Forelimb muscle (tissue), 1 donor: Measurements from ENCODE around the gene CDKN1A. TPM values are rescaled to one million over a fixed set of nuclear protein-coding genes. Genes with fewer than 3 reads are reported as not detected.
"Not testable (repeated sequence)": the region's sequence is repeated elsewhere in the genome, so short reads cannot be mapped to it uniquely, and the experiment has no call there.

Source experiments
- DNase-seq: peaks from one replicate; pipeline ENCODE4 v3.0.0-alpha.2; 2013; ENCODE audit warnings: low read depth
- polyA plus RNA-seq: library from polyadenylated mRNA; unstranded; fragments of 120-200 nt; gene quantifications from one replicate; pipeline ENCODE4 v1.2.1, GENCODE V29; 2013; ENCODE audit not compliant: insufficient read length

The CDKN1A gene
- polyA plus RNA-seq, result 110 TPM

- no peak for DNase-seq
Measured at GRCh38 chr6:36678488-36679042, at the start of gene CDKN1A. TSS of gene CDKN1A (plus strand) at chr6:36678714. CDS start at chr6:36684102, 5,388 bp downstream.

GRCh38 chr6:36629784-36630183 is 48.7 kb upstream of the CDKN1A start:
- no peak for DNase-seq

GRCh38 chr6:36631326-36632011 is 47.0 kb upstream of the CDKN1A start:
- DNase-seq, result no peak

- no peak for DNase-seq
Measured at GRCh38 chr6:36633370-36633769, 45.1 kb upstream of the CDKN1A start.

- no peak for DNase-seq
Measured at GRCh38 chr6:36633915-36634314, 44.6 kb upstream of the CDKN1A start.

GRCh38 chr6:36634317-36635108 is 44.0 kb upstream of the CDKN1A start:
- no peak for DNase-seq

GRCh38 chr6:36636283-36636682 is 42.2 kb upstream of the CDKN1A start:
- no peak for DNase-seq

- no peak for DNase-seq
Measured at GRCh38 chr6:36636687-36637418, 41.7 kb upstream of the CDKN1A start.

GRCh38 chr6:36638579-36638978 is 39.9 kb upstream of the CDKN1A start:
- DNase-seq, result no peak

- no peak for DNase-seq
Measured at GRCh38 chr6:36639171-36639808, 39.2 kb upstream of the CDKN1A start.

- DNase-seq, result no peak
Measured at GRCh38 chr6:36641543-36641942, 37.0 kb upstream of the CDKN1A start.

- no peak for DNase-seq
Measured at GRCh38 chr6:36642913-36643817, 35.3 kb upstream of the CDKN1A start.

GRCh38 chr6:36643977-36644376 is 34.5 kb upstream of the CDKN1A start:
- DNase-seq, result no peak

- DNase-seq, result no peak
Measured at GRCh38 chr6:36649086-36649485, 29.4 kb upstream of the CDKN1A start.

- no peak for DNase-seq
Measured at GRCh38 chr6:36649701-36650484, 28.6 kb upstream of the CDKN1A start.

- DNase-seq, result no peak
Measured at GRCh38 chr6:36650848-36651478, 27.6 kb upstream of the CDKN1A start.

- DNase-seq, result no peak
Measured at GRCh38 chr6:36651659-36652379, 26.7 kb upstream of the CDKN1A start.

- DNase-seq, result not testable (repeated sequence)
Measured at GRCh38 chr6:36654469-36654868, 24.0 kb upstream of the CDKN1A start.
